DMS153 treated with DMSO at 0.1 percent for 48 hours (cell line): ENCODE measurements around the gene MKNK2.

Source experiments
- DNase-seq: peaks from one replicate; lab custom pipeline; 2025; ENCODE audit not compliant: unreplicated experiment; lab: John Stamatoyannopoulos, UW

The MKNK2 gene

DNA sequence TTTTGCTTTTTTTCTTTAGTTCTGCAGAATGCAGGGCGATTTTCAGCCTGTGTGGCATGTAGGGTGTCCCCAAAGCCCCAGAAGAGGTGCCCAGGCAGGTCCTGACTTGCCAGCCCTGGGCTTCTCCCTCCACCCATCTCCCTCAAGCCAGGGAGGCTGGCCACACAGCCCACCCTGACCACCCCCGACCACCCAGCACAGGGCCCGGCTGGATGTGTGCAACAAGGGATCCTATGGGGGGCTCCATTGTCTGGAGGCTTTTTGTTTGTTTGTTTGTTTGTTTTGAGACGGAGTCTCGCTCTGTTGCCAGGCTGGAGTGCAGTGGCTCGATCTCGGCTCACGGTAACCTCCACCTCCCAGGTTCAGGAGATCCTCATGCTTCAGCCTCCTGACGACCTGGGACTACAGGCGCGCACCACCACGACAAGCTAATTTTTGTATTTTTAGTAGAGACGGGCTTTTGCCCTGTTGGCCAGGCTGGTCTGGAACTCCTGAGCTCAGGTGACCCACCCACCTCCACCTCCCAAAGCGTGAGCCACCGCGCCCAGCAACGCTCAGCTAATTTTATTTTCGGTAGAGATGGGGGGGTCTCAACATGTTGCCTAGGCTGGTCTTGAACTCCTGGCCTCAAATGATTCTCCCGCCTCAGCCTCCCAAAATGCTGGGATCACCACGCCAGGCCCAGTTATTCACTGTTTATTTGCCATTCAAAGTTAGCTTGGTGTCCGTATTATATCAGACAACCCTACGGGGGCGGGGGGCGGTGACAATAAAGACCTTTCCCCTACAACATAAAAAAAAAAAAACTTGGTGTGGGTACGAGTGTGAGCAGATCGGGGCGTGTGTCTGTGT is 7.8 kb upstream of the MKNK2 start:
- no peak for DNase-seq

DNA sequence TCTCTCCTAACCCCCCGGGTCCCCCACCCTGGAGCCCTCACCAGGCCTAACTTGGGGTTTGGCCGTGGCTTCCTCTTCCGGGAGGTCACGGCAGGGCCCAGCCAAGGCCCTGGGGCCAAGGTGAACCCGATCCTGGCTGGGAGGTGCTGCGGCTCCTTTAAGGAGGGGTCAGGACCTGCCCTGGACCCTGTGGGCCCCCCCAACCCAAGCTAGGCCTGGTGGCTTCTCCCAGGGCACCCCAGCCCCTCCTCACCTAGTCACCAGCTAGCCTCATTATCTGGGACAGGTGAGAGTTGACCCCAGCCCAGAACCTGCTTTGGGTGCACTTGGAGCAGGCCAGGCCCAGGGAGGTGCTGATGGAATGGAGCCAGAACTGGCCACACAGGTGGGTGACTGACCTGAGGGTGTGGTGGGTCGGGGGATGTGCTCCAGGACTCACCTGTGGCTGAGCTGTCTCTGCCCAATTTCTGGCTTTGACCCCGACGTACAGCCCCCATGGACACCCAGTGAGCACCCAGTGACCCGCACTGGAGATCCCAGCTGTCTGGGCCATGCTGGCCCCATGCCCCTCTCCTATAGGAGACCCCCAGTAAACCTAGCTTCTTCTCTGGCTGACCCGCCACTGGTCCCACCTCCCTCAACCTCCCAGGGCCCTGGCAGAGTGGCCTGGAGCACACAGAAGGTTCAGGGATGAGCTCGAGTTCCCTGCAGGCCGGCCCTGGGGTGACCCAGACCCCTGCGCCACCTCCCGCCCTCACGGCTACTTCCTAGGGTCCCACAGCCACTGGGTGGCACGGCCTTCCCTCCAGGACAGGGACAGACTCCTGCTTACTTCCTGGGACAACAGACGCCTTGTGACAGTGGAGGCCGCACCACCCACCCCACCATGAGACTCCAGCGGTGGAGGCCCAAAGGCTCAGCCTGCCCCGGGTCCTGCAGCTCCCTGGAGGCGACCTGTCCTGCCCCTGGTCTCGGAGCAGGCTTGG is 6.7 kb upstream of the MKNK2 start:
- no peak for DNase-seq

GRCh38 chr19:2056837-2057192 is 5.8 kb upstream of the MKNK2 start:
- no peak for DNase-seq

DNA sequence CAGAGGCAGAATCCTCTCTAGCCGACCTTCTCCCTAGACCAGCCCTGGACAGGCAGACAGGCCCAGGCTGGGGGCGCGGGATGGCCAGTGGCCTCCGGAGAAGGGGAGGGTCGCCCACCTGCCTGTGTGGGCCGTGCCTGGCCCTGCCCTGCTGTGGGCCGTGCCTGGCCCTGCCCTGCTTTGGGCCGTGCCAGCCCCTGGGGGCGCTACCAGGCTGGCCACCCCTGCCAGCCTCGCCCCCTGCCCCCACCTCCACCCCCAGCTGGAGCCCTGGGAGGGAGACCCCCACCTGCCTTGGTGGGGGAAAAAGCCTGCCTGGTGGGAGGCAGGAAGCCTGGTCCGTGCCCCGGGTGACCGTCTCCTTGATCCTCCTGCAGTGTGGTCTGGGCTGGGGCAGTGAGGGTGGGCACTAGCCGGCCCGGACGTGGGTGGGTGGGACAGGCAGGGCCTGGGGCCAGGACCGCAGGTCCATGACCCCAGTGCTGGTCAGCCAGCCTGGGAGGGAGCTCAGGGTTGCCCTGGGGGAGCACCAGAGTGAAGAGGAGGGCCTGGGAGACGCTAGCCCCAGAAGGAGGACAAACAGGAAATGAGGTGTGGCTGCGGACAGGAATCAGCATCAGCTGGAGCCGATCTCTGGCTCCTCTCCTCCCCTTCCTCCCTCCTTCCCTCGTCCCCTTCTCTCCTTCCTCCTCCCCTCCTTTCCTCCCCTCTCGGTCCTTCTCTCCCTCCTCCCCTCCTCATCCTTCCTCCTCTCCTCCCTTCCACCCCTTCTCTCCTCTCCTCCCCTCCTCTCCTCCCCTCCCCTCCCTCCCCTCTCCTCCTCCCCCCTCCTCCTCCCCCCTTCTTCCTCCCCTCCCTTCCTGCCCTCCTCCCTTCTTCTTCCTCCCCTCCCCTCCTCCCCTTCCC is 5.1 kb upstream of the MKNK2 start:
- DNase-seq, result no peak

DNA sequence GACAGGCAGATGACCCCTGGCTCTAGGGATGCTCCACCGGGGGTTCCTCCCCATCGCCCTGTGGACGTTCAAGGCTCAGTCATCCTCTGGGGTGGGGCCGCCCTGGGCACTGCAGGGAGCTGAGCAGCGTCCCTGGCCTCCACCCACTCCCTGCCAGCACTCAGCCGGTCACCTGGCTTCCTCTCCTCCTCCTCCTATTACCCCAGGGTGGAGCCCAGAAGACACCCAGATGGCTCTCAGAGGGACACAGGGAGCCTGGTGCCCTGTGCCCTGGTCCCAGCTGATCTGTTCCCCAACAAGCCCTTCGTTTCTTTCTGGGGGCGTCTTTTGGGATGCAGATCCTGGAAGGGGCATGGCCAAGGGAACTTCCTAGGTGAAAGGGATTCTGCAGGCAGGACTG is 3.7 kb upstream of the MKNK2 start:
- DNase-seq, result no peak

GRCh38 chr19:2053601-2054389 is 2.8 kb upstream of the MKNK2 start:
- DNase-seq, result no peak

- no peak for DNase-seq
These were observed 995 bp upstream of the MKNK2 start for GRCh38 chr19:2051773-2052704.

DNA sequence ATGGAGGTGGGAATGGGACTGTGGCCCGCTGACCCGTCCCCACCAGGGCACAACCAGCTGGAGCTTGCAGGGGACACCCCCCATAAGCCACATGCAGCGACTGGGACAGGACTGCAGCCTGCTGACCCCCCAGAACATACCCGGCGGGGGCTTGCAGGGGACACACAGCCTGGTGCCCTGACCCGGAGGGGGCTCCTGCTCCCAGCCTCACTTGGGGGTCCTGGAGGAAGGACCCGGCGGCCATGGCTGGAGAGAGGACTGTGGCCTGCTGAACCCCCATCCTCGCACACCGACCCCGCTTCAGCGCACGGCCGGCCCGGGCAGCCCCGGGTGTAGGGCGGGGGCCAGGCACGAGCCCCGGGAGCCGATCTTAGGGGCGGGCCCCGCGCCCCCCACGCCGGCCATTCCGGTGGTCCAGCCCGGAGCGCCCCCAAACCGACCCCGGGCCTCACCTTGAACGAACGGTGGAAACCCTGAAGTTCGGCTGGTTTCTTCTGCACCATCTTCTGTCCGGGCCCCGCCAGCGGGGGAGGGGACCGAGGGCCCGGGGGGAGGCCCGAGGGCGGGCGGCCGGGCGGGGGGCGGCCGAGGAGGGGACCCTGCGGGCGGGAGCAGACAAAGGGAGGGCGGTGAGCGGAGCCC is 574 bp downstream of the MKNK2 start:
- no peak for DNase-seq

- DNase-seq, result no peak
These were observed 1.2 kb downstream of the MKNK2 start for GRCh38 chr19:2049741-2050348.

GRCh38 chr19:2048959-2049740 is 1.9 kb downstream of the MKNK2 start:
- DNase-seq, result no peak

- no peak for DNase-seq
These were observed 2.7 kb downstream of the MKNK2 start for GRCh38 chr19:2048104-2048958.

DNA sequence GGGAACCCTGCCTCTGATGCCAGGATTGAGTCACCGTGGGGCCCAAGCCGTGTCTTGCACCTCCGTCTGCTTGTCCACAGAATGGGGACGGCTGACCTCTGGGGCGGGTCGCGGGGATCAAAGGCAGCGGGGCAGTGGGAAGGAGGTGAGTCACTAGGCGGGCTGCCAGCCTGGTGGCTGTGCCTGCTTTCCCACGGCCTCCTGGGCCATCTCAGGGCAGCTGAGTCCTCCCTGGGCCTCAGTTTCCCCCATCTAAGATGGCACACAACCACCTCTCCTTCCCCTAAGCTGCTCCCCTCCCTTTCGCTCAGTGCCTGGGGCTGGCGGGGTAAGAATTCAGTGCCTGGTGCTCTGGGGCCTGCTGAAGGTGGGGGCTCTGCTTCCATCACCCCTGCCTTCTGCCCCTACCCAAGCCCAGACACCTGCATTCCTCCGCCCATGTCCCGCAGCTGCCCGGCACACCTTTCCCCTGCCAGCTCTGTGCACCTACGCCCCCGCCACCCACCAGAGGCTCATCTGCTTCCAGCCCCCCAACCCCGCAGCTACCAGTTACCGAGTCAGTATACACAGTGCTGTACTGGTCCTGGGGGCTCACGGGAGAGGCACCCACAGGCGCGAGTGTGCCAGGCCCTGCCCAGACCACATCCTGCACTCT is 3.5 kb downstream of the MKNK2 start:
- DNase-seq, result no peak

DNA sequence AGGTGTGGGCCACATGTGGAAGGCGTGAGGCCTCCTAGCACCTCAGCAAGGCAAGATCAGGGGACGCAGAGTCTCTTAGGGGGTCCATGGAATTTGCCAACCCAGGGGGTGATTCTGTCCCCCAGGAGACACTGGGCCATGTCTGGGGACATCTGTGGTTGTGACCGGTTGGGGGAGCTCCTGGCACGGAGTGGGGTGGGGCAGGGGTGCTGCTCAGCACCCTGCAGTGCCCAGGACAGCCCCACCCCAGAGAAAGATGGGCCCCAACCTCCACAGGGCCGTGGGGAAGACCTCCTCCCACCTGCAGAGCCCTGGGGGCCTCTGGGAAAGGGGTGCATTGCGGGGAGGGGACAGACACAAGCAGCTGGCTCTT is 4.0 kb downstream of the MKNK2 start:
- no peak for DNase-seq

GRCh38 chr19:2046046-2046907 is 4.8 kb downstream of the MKNK2 start:
- no peak for DNase-seq

GRCh38 chr19:2045501-2046045 is 5.5 kb downstream of the MKNK2 start:
- DNase-seq, result no peak
